Upper lobe of right lung (tissue), 1 donor: ENCODE results near the gene BORCS8. TPM values are rescaled to one million over a fixed set of nuclear protein-coding genes. Genes with fewer than 3 reads are reported as not detected.
"Not testable (repeated sequence)": the region's sequence is repeated elsewhere in the genome, so short reads cannot be mapped to it uniquely, and the experiment has no call there.

Experiments used
- ATAC-seq: fragments of 200-7000 bp; cut with Tn5 transposase; one replicate; pipeline ENCODE4 v1.9.1; 2020; ENCODE audit warnings: mild to moderate bottlenecking, moderate library complexity
- DNase-seq: peaks from one replicate; pipeline ENCODE4 v3.0.0-alpha.2; 2020
- H3K27ac ChIP-seq: fragments of 200-600 bp; one replicate; pipeline ENCODE4 v1.8.0; 2022
- H3K27me3 ChIP-seq: fragments of 200-600 bp; one replicate; pipeline ENCODE4 v1.8.0; 2022; ENCODE audit warnings: mild to moderate bottlenecking
- H3K36me3 ChIP-seq: fragments of 200-600 bp; one replicate; pipeline ENCODE4 v1.8.0; 2022
- H3K4me1 ChIP-seq: fragments of 200-600 bp; one replicate; pipeline ENCODE4 v1.8.0; 2022
- H3K4me3 ChIP-seq: fragments of 200-600 bp; one replicate; pipeline ENCODE4 v1.8.0; 2022; ENCODE audit warnings: mild to moderate bottlenecking
- H3K9me3 ChIP-seq: fragments of 200-600 bp; one replicate; pipeline ENCODE4 v1.8.0; 2022
- CTCF ChIP-seq: fragments of 200-600 bp; IDR thresholded peaks from one replicate; pipeline ENCODE4 v1.8.0; 2022; ENCODE audit warnings: antibody characterized with exemption
- intact Hi-C: fragments of 100-400 bp; cut with DNase I; formaldehyde crosslinking; loops from one replicate; pipeline ENCODE4 v1.11.0; 2022
- total RNA-seq: library from RNA; stranded (reverse); fragmentation: NEBNext Ultra II Directional; extraction: Animal tissue kit (Norgen Biotek cat#: 25700); gene quantifications from one replicate; pipeline ENCODE4 v1.2.1, GENCODE V29; 2021
- donor health status: DM: no; HTN: yes; CAD: no; lungs with severe emphysema.

Gene BORCS8
- total RNA-seq, 1 donor from 2014 or later, result 24.8 TPM

- intact Hi-C loops, result no loop called here
- peaks cover 12% of the 10 kb centered on the region for H3K4me1 ChIP-seq
- no peak overlapping the region for H3K4me3 ChIP-seq
- no peaks in the 10 kb centered on the region for H3K27me3 ChIP-seq
- H3K9me3 ChIP-seq, result no peaks in the 10 kb centered on the region
- DNase-seq (no peak), ATAC-seq (no peak)
- H3K27ac ChIP-seq, result no peak overlapping the region
- H3K36me3 ChIP-seq, result no peaks in the 10 kb centered on the region
- TF ChIP-seq CTCF, result no peak
Observed at GRCh38 chr19:19139876-19140229, 52.1 kb downstream of the BORCS8 start.

- Histone ChIP-seq H3K27ac (peak within 1 kb of the TSS; percentile 79), H3K36me3 (no peaks in the 10 kb centered on the region), H3K9me3 (no peaks in the 10 kb centered on the region), H3K27me3 (no peaks in the 10 kb centered on the region), H3K4me3 (peak within 1 kb of the TSS; percentile 88), H3K4me1 (peaks cover 12% of the 10 kb centered on the region)
- intact Hi-C loops, result no loop called here
- DNase-seq (peak; percentile 97), ATAC-seq (peak; percentile 98)
- TF ChIP-seq CTCF, result no peak
Observed at GRCh38 chr19:19138109-19138981, 53.6 kb downstream of the BORCS8 start, which contains the start of gene TMEM161A. Gene TMEM161A, minus strand, starts transcription at chr19:19138478. Its CDS starts 50 bp downstream, at chr19:19138428.

- Histone ChIP-seq H3K27ac (peak overlapping the region; percentile 79), H3K9me3 (peaks cover 2% of the 10 kb centered on the region), H3K36me3 (no peaks in the 10 kb centered on the region), H3K4me3 (peak overlapping the region; percentile 88), H3K27me3 (no peaks in the 10 kb centered on the region), H3K4me1 (peaks cover 12% of the 10 kb centered on the region)
- DNase-seq (no peak), ATAC-seq (peak; percentile 1)
- intact Hi-C loops, result no loop called here
- no peak for TF ChIP-seq CTCF
Observed at GRCh38 chr19:19137556-19138108, 54.3 kb downstream of the BORCS8 start.

GRCh38 chr19:19135713-19136112 is 56.2 kb downstream of the BORCS8 start:
- H3K9me3 ChIP-seq, H3K27ac ChIP-seq, H3K4me3 ChIP-seq, DNase-seq, ATAC-seq, H3K27me3 ChIP-seq, intact Hi-C loops, H3K36me3 ChIP-seq: not testable (repeated sequence)
- peaks cover 12% of the 10 kb centered on the region for H3K4me1 ChIP-seq

GRCh38 chr19:19134687-19135158 is 57.2 kb downstream of the BORCS8 start:
- H3K4me3 ChIP-seq, result no peak overlapping the region
- no peaks in the 10 kb centered on the region for H3K27me3 ChIP-seq
- intact Hi-C loops, result no loop called here
- no peak overlapping the region for H3K27ac ChIP-seq
- TF ChIP-seq CTCF, result no peak
- H3K36me3 ChIP-seq, result no peaks in the 10 kb centered on the region
- H3K9me3 ChIP-seq, result peaks cover 9% of the 10 kb centered on the region
- ATAC-seq (peak; percentile 56), DNase-seq (peak; percentile 78)
- H3K4me1 ChIP-seq, result peaks cover 12% of the 10 kb centered on the region

GRCh38 chr19:19133985-19134384 is 58.0 kb downstream of the BORCS8 start:
- TF ChIP-seq CTCF, result no peak
- no peak for ATAC-seq
- no peak for DNase-seq

More at GRCh38 chr19:19133985-19134384, 58.0 kb downstream of the BORCS8 start:
- no peaks in the 10 kb centered on the region for H3K36me3 ChIP-seq
- intact Hi-C loops, result no loop called here
- H3K9me3 ChIP-seq, result peaks cover 9% of the 10 kb centered on the region
- H3K4me1 ChIP-seq, result peaks cover 8% of the 10 kb centered on the region
- H3K27ac ChIP-seq, result no peak overlapping the region
- H3K4me3 ChIP-seq, result no peak overlapping the region
- H3K27me3 ChIP-seq, result no peaks in the 10 kb centered on the region
